ENCODE data around the gene AMPD2.

- TF ChIP-seq CTCF (IDR thresholded peaks at IDR 0.05): no peak
- TF ChIP-seq ZFX (IDR thresholded peaks at IDR 0.05; ENCODE audit: borderline replicate concordance): no peak
Measured at GRCh38 chr1:109630898-109631512, 11.4 kb downstream of the AMPD2 start.

Measured in 22Rv1 (cell line).